Endothelial cell (in vitro differentiated cells): Measurements from ENCODE around the gene NAA10. TPM values are rescaled to one million over a fixed set of nuclear protein-coding genes. Genes with fewer than 3 reads are reported as not detected.

Source experiments
- DNase-seq: peaks from one replicate; pipeline ENCODE4 v3.0.0; 2021; ENCODE audit warnings: low spot score
- H3K27ac Mint-ChIP-seq: one replicate; pipeline ENCODE4 v1.8.0; 2021; ENCODE audit warnings: mixed read lengths, inconsistent platforms; ENCODE audit not compliant: unreplicated experiment
- H3K27me3 Mint-ChIP-seq: one replicate; pipeline ENCODE4 v1.8.0; 2021; ENCODE audit warnings: mild to moderate bottlenecking, moderate library complexity, mixed read lengths, inconsistent platforms; ENCODE audit not compliant: unreplicated experiment
- H3K36me3 Mint-ChIP-seq: one replicate; pipeline ENCODE4 v1.8.0; 2021; ENCODE audit warnings: mild to moderate bottlenecking, low read depth, mixed read lengths, inconsistent platforms; ENCODE audit not compliant: unreplicated experiment
- H3K4me1 Mint-ChIP-seq: one replicate; pipeline ENCODE4 v1.8.0; 2021; ENCODE audit warnings: mild to moderate bottlenecking, mixed read lengths, inconsistent platforms; ENCODE audit not compliant: unreplicated experiment
- H3K4me3 Mint-ChIP-seq: one replicate; pipeline ENCODE4 v1.8.0; 2021; ENCODE audit warnings: mild to moderate bottlenecking, mixed read lengths, inconsistent platforms; ENCODE audit not compliant: unreplicated experiment
- H3K9me3 Mint-ChIP-seq: one replicate; pipeline ENCODE4 v1.8.0; 2021; ENCODE audit warnings: mixed read lengths, inconsistent platforms; ENCODE audit not compliant: unreplicated experiment
- total RNA-seq: library from RNA; stranded (reverse); fragmentation: NEBNext Ultra II Directional; extraction: Animal tissue kit (Norgen Biotek cat#: 25700); gene quantifications from one replicate; pipeline ENCODE4 v1.2.1, GENCODE V29; 2021; ENCODE audit not compliant: unreplicated experiment
- TF ChIP-seq, protein P1 (sequence below): fragments of 200-600 bp; sonication (generic); IDR thresholded peaks from one replicate; pipeline ENCODE4 v1.5.0; 2021; ENCODE audit warnings: antibody characterized with exemption; ENCODE audit not compliant: unreplicated experiment

The NAA10 gene
- total RNA-seq, 1 donor from 2014 or later: 85.5 TPM

DNA sequence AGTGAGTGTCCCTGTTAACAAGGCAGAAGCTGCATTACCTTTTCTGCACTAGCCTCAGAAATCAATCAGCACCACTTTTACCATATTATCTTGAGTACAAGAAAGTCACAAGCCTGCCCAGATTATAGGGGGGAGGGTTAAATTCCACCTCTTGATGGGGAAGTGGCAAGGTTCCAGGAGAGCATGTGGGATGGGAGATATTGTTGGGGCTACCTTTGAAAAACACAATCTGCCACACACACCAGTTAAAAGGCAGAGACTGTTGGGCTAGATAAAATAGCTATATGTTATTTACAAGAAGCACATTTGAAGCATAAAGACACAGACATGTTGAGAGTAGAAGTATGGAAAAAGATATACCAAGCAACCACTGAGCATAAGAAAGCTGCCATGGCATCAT lies 36.9 kb downstream of the NAA10 start:
- TF ChIP-seq, protein P1, sequence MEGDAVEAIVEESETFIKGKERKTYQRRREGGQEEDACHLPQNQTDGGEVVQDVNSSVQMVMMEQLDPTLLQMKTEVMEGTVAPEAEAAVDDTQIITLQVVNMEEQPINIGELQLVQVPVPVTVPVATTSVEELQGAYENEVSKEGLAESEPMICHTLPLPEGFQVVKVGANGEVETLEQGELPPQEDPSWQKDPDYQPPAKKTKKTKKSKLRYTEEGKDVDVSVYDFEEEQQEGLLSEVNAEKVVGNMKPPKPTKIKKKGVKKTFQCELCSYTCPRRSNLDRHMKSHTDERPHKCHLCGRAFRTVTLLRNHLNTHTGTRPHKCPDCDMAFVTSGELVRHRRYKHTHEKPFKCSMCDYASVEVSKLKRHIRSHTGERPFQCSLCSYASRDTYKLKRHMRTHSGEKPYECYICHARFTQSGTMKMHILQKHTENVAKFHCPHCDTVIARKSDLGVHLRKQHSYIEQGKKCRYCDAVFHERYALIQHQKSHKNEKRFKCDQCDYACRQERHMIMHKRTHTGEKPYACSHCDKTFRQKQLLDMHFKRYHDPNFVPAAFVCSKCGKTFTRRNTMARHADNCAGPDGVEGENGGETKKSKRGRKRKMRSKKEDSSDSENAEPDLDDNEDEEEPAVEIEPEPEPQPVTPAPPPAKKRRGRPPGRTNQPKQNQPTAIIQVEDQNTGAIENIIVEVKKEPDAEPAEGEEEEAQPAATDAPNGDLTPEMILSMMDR: no peak
- DNase-seq: no peak
- H3K9me3 Mint-ChIP-seq: no peaks in the 10 kb centered on the region
- H3K4me3 Mint-ChIP-seq: no peak overlapping the region
- H3K36me3 Mint-ChIP-seq: no peaks in the 10 kb centered on the region
- peaks cover 3% of the 10 kb centered on the region for H3K27me3 Mint-ChIP-seq
- peaks cover 13% of the 10 kb centered on the region for H3K4me1 Mint-ChIP-seq
- no peak overlapping the region for H3K27ac Mint-ChIP-seq

DNA sequence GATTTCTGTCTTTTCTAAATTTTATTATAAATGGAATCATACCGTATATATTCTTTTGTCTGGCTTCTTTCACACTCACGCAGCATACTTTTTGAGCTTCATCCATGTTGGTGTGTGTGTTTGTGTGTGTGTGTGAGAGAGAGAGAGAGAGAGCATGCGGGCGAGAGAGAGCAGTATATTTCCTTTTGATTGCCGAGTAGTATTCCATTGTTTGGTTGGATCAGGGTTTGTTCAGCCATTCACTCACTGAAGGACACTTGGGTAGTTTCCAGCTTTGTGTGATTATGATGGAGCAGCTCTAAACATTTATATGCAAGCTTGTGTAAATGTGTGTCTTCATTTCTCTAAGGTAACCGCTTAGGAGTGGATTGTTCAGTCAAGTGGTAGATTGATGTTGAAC lies 45.7 kb downstream of the NAA10 start:
- Mint-ChIP-seq H3K27me3 (peaks cover 9% of the 10 kb centered on the region), H3K9me3 (no peaks in the 10 kb centered on the region), H3K36me3 (no peaks in the 10 kb centered on the region), H3K4me3 (no peak overlapping the region), H3K27ac (no peak overlapping the region), H3K4me1 (no peaks in the 10 kb centered on the region)
- TF ChIP-seq, protein P1: no peak
- DNase-seq: no peak

DNA sequence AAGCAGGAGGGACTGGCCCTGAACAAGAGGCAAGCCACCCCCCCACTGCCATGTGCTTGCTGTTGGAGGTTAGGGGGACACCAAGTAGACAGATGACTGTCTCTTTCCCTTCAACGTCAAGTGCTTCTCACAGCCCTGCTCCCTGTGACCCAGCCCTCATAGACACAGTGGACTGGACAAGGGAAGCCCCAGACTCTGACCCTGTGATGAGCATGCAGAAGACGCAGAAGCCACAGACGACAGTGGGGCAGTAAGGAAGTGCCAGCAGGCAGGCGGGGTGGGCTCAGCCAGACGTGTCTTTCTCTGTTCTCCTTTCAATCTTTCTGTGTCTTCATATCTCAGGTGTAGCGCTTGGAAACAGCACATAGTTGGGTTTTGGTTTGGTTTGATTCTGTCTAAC lies 46.5 kb downstream of the NAA10 start:
- H3K27me3 Mint-ChIP-seq: peaks cover 9% of the 10 kb centered on the region
- H3K4me3 Mint-ChIP-seq: no peak overlapping the region
- no peak for DNase-seq

DNA sequence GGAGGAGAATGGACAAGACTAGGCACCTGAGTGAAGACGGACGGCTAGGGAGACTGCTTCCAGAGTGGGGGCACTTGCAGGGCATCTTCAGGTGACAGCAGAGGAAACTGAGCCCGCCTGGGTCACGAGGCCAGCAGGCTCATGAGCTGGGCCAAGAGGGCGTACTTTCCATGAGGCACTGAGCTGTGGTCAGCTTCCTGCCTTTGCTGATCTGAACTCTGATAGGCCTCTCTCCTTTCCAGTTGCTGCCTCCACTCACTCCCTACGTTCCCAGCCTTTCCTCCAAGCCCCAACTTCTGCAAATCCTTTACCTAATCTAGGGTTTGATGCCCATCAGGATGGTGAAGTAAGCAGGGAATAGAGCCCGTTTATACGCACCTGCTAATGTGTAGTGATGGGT lies 47.5 kb downstream of the NAA10 start:
- H3K4me1 Mint-ChIP-seq: no peaks in the 10 kb centered on the region
- no peaks in the 10 kb centered on the region for H3K9me3 Mint-ChIP-seq
- H3K27me3 Mint-ChIP-seq: peaks cover 9% of the 10 kb centered on the region
- H3K36me3 Mint-ChIP-seq: no peaks in the 10 kb centered on the region
- DNase-seq: no peak
- H3K4me3 Mint-ChIP-seq: no peak overlapping the region
- TF ChIP-seq, protein P1: no peak
- H3K27ac Mint-ChIP-seq: no peak overlapping the region

More for the DNA sequence above, 46.5 kb downstream of the NAA10 start:
- H3K36me3 Mint-ChIP-seq: no peaks in the 10 kb centered on the region
- H3K4me1 Mint-ChIP-seq: no peaks in the 10 kb centered on the region
- no peak overlapping the region for H3K27ac Mint-ChIP-seq
- no peaks in the 10 kb centered on the region for H3K9me3 Mint-ChIP-seq
- TF ChIP-seq, protein P1: no peak

DNA sequence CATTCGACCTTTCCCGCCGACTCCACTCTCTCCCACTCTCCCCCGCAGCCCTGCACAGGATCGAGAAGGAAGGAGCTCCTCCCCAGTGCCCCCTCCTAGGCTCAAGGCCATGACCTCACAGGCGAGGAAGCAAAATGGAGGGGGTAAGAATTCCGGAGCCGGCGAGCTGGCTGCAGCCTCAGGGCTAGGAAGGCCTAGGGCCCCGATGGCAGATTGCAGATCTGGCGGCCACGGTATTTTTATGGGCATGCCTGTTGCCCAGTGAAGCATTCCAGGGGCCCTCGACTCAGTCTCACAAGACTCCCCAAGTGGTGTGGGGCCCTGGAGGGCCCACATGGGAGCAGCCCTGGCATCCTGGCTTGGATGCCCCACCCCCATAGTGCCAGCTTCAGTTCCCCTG lies 47.9 kb downstream of the NAA10 start:
- Mint-ChIP-seq H3K27me3 (peaks cover 9% of the 10 kb centered on the region), H3K27ac (no peak overlapping the region), H3K36me3 (no peaks in the 10 kb centered on the region), H3K4me1 (no peaks in the 10 kb centered on the region), H3K4me3 (no peak overlapping the region), H3K9me3 (no peaks in the 10 kb centered on the region)
- DNase-seq: no peak
- TF ChIP-seq, protein P1: no peak
